ENCODE measurements around the gene MDH1B. TPM values are rescaled to one million over a fixed set of nuclear protein-coding genes. Genes with fewer than 3 reads are reported as not detected.

Gene MDH1B
- total and polyA plus RNA-seq, 2 donors from 2014 or later, result 7.1 to 8.1 TPM

DNA sequence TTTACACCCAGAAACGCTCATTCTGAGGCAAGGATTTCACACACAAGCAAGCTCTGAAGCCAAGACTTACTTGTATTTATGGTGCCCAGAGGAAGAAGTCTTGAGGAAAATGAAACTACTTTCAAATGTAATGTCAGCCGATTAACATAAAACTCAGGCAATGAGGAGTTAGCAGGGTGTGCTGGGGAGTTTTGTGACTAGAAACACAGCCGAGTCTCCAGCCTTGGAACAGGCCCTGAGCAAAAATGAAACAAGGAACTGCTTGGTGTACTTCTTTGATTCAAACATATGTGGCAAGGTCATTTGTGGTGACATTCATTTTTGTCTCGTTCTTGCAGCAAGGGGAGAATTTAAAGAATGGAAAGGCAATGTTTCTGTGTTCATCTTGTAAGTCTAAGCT is 51.4 kb downstream of the MDH1B start:
- Histone ChIP-seq H3K4me3 (ENCODE audit: low read length in 3 of 3) (no peak overlapping the region), H3K27me3 (ENCODE audit: control insufficient read depth, insufficient read depth, low read length) (no peaks in the 10 kb centered on the region), H3K36me3 (ENCODE audit: control insufficient read depth in 2 of 3, insufficient read depth in 3 of 3, low read length in 3 of 3) (no peaks in the 10 kb centered on the region), H3K27ac (ENCODE audit: low read depth in 2 of 2, low read length in 2 of 2) (no peak overlapping the region), H3K9ac (ENCODE audit: low read length in 3 of 3) (no peak overlapping the region), H3K4me1 (ENCODE audit: control insufficient read depth in 2 of 3, insufficient read depth in 2 of 3, low read depth in 1 of 3, low read length in 3 of 3) (no peaks in the 10 kb centered on the region), H3K9me3 (ENCODE audit: control insufficient read depth in 2 of 3, insufficient read depth in 1 of 3, low read length in 3 of 3) (no peaks in the 10 kb centered on the region)
- no peak for FAIRE-seq
- no peak for DNase-seq
- intact Hi-C loops (cut with DNase I), result no loop called here
- TF ChIP-seq CTCF (IDR thresholded peaks at IDR 0.05; ENCODE audit: borderline replicate concordance, extremely low read depth, insufficient read depth), result no peak

- DNase-seq, result no peak
- no peak for FAIRE-seq
- no peak for TF ChIP-seq CTCF (IDR thresholded peaks at IDR 0.05; ENCODE audit: borderline replicate concordance, extremely low read depth, insufficient read depth)
- Histone ChIP-seq H3K27me3 (ENCODE audit: control insufficient read depth, insufficient read depth, low read length) (no peaks in the 10 kb centered on the region), H3K4me3 (ENCODE audit: low read length in 3 of 3) (no peak overlapping the region), H3K4me1 (ENCODE audit: control insufficient read depth in 2 of 3, insufficient read depth in 2 of 3, low read depth in 1 of 3, low read length in 3 of 3) (no peaks in the 10 kb centered on the region), H3K9ac (ENCODE audit: low read length in 3 of 3) (no peak overlapping the region), H3K27ac (ENCODE audit: low read depth in 2 of 2, low read length in 2 of 2) (no peak overlapping the region), H3K9me3 (ENCODE audit: control insufficient read depth in 2 of 3, insufficient read depth in 1 of 3, low read length in 3 of 3) (no peaks in the 10 kb centered on the region), H3K36me3 (ENCODE audit: control insufficient read depth in 2 of 3, insufficient read depth in 3 of 3, low read length in 3 of 3) (no peaks in the 10 kb centered on the region)
- intact Hi-C loops (cut with DNase I), result no loop called here
Observed at GRCh38 chr2:206708286-206708685, 56.8 kb downstream of the MDH1B start.

DNA sequence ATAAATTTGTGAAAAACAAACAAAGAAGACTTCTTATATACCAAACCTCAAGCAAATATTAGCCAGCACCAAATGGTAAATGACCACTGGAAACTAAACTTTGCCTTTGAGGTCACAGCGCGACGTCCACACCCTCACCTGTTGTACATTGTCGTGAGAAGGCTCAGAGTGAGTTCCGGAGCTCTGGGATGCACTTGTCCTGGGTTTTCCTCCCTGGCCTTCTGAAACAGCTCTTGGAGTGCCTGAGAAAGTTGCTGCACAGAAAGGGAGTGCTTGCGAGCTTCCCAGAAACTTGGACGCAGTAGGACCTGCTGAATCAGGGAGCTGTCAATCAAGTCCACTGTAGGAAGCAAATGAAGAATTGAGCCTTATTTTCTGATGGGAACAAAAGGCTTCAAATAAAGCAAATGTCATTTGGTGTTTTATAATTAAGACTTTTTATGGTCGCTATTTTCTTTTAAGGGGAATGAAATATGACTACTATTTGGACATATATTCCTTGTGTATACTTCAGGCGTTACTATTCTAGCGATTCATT is 57.9 kb downstream of the MDH1B start:
- H3K4me1 ChIP-seq (ENCODE audit: control insufficient read depth in 2 of 3, insufficient read depth in 2 of 3, low read depth in 1 of 3, low read length in 3 of 3), result no peaks in the 10 kb centered on the region
- intact Hi-C loops (cut with DNase I), result no loop called here
- no peak for FAIRE-seq
- no peak for TF ChIP-seq CTCF (IDR thresholded peaks at IDR 0.05; ENCODE audit: borderline replicate concordance, extremely low read depth, insufficient read depth)
- H3K27ac ChIP-seq (ENCODE audit: low read depth in 2 of 2, low read length in 2 of 2), result no peak overlapping the region
- no peaks in the 10 kb centered on the region for H3K9me3 ChIP-seq (ENCODE audit: control insufficient read depth in 2 of 3, insufficient read depth in 1 of 3, low read length in 3 of 3)
- H3K4me3 ChIP-seq (ENCODE audit: low read length in 3 of 3), result no peak overlapping the region
- no peak for DNase-seq
- no peaks in the 10 kb centered on the region for H3K27me3 ChIP-seq (ENCODE audit: control insufficient read depth, insufficient read depth, low read length)
- no peaks in the 10 kb centered on the region for H3K36me3 ChIP-seq (ENCODE audit: control insufficient read depth in 2 of 3, insufficient read depth in 3 of 3, low read length in 3 of 3)
- no peak overlapping the region for H3K9ac ChIP-seq (ENCODE audit: low read length in 3 of 3)
